T follicular helper cell (primary cell): ENCODE data around the gene ZNF862.

Source experiments
- DNase-seq: peaks from one replicate; pipeline ENCODE4 v3.0.0-alpha.2; 2020; ENCODE audit warnings: low read depth
- total RNA-seq, 2 experiments: gene quantifications; one replicate each; lab custom pipeline; 2026; lab: John Stamatoyannopoulos, UW

ZNF862 gene
- total RNA-seq: 17.3 to 81.6 reads per million in 2 experiments

DNA sequence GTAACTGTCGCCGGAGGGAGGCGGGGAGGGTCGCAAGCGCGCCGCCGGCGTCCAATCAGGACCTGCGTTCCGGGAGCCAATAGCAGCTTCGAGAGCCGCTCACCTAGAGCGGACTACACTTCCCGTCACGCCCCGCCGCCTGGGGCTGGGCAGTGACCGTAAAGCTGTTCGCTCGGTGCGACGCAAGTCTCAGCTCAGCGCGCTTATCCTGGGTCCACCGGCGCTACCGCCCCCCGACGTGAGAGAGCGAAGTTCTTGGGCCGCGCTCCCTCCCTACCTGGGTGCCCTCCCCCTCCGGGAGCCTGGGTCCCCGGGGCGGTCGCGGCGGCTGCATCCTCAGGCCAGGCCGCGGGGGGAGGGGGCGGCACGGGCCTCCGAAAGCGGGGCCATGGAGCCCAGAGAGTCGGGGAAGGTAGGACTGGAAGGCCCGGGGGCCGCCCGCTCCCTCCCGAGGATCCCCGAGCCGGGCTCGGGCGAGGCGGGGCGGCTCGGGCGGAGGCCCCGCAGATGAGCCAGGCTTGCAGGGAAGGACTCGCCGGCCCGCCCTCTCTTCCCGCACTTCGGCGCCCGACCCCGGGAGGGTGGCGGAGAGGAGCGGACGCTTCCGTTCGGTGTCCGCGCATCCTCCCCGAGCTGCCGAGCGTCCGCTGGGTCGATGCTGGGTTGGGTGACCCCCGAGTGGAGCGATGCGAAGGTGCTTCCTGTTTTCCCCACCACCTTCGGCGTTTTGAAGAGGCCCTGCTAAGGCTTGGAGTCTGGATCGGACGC, at the start of gene ZNF862:
TSS of gene ZNF862 (plus strand) at position 152 of the 768 bp plus-strand sequence. CDS start at position 389, 237 bp downstream.
- peak; percentile 95 for DNase-seq

DNA sequence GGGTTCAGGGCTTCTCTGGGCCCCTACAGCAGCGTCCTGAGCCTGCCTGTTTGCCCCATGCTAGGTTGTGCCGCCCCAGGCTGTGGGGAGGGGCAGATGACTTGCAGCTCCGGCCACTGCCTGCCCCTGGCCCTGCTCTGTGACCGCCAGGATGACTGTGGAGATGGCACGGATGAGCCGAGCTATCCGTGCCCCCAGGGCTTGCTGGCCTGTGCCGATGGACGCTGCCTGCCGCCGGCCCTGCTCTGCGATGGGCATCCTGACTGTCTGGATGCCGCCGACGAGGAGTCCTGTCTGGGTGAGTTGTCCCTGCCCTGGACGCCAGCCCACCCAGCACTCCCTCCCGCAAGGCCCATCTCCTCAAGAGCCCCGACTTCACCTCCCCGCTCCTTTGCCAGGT, 49.1 kb upstream of the ZNF862 start:
- DNase-seq: no peak

DNA sequence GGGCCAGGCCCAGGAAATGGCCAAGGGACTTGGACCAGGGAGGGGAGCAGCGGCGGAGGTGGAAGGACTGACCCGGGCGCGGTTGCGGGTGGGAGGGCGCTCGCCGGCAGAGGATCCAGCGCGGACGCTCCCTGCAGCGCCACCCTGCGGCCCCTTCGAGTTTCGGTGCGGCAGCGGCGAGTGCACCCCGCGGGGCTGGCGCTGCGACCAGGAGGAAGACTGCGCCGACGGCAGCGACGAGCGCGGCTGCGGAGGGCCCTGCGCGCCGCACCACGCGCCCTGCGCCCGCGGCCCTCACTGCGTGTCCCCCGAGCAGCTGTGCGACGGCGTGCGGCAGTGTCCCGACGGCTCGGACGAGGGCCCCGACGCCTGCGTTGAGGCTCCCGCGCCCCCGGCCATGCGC, 48.0 kb upstream of the ZNF862 start:
- no peak for DNase-seq

DNA sequence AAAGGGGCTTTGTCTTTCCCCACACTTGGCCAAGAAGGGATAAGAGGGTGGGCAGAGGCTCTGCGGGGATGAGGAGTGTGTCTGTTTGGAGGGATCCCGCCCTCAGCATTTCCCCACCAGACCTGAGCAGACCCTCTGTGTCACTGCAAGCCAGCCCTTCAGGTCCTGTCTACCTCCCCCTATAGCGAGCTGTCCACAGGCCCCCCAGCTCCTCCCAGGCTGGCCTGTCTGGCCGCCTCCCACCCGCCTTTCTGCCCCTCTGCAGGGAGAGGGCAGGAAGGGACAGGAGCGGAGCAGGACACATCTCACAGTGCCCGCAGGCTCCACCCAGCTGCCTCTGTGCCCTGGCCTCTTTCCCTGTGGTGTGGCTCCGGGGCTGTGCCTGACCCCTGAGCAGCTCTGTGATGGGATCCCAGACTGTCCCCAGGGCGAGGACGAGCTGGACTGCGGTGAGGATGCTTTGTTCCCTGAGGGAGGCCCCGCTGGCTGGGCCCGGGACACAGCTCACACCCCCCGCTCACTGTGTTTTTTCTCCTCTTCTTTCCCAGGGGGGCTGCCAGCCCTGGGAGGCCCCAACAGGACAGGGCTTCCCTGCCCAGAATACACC, 47.3 kb upstream of the ZNF862 start:
- no peak for DNase-seq

DNA sequence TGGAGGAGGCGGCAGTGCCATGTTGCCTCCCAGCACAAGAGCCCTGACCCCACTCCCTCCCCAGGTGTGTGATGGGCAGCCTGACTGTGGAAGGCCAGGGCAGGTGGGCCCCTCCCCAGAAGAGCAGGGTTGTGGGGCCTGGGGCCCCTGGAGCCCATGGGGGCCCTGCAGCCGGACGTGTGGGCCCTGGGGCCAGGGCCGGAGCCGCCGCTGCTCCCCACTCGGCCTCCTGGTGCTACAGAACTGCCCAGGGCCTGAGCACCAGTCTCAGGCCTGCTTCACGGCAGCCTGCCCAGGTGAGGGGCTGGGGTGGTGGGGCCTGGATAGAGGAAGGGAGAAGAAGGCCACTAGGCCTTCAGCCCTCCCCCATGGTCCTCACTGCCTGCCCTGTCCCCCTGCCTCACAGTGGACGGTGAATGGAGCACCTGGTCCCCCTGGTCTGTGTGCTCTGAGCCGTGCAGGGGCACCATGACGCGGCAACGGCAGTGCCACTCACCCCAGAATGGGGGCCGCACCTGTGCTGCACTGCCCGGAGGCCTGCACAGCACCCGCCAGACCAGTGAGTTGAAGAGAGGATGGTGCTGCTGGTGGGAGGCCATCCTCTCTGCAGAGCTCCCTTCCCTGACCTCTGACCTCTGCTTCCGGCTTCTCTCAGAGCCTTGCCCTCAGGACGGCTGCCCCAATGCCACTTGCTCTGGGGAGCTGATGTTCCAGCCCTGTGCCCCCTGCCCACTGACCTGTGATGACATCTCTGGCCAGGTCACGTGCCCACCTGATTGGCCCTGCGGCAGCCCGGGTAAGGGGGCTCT, 46.6 kb upstream of the ZNF862 start:
- DNase-seq: no peak

GRCh38 chr7:149792220-149792595, 46.0 kb upstream of the ZNF862 start:
- DNase-seq: no peak

DNA sequence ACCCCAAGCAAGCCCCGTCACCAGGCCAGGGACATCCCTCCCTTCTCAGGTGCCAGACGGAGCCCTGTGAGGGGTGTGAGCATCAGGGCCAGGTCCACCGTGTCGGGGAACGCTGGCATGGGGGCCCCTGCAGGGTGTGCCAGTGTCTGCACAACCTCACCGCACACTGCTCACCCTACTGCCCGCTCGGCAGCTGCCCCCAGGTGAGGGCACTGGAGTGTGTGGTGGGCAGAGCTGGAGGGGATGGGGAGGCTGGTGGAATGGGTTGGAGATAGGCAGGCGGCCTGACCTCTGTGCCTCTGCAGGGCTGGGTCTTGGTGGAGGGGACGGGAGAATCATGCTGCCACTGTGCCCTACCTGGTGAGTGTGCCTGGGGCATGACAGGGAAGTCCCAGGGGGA, 44.9 kb upstream of the ZNF862 start:
- no peak for DNase-seq

DNA sequence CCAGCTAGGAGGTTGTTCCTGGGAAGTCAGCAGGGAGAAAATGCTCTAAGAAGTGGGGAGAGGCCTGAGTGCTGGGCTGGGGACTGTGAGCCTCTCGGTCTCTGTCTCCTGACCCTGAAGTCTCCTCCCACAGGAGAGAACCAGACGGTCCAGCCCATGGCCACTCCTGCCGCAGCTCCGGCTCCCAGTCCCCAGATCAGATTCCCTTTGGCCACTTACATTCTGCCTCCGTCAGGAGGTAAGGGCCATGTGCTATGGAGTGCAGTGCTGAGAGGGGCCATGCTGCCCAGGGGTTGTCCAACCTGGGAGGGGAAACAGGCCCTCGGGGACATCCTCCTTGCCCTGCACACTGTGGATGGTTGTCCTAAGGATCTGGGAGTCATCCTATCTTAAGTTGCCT, 43.5 kb upstream of the ZNF862 start:
- no peak for DNase-seq

DNA sequence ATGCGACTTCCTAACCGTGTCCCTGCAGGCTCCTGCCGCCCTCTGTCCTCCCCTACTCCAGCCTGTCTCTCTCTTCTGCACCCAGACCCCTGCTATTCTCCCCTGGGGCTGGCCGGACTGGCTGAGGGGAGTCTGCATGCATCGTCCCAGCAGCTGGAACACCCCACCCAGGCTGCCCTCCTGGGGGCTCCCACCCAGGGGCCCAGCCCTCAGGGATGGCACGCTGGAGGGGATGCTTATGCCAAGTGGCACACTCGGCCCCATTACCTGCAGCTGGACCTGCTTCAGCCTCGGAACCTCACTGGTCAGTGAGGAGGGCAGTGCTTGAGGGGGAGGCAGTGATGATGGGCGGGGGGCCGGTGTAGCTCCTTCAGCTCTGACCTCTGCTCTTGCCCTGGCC, 43.0 kb upstream of the ZNF862 start:
- no peak for DNase-seq

DNA sequence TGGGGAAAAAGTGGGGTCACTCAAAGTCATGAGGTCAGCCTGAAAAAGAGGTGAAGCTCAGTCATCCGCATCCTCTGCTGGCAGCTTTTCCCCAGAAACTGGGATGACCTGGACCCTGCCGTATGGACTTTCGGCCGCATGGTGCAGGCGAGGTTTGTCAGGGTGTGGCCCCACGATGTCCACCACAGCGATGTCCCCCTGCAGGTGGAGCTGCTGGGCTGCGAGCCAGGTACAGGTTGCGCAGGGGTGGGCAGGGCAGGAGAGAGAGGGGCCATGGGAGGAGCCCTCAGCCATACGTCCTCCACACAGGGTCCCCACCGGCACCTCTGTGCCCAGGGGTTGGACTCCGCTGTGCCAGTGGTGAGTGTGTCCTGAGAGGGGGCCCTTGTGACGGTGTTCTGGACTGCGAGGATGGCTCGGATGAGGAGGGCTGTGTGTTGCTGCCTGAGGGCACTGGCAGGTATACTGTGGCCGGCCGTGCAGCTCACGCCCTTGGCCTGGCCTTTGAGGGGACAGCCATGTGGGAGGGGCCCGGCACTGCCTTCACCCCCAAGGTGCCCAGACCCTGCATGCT, 41.8 kb upstream of the ZNF862 start:
- DNase-seq: no peak

GRCh38 chr7:149797771-149798170, 40.4 kb upstream of the ZNF862 start:
- DNase-seq: no peak

DNA sequence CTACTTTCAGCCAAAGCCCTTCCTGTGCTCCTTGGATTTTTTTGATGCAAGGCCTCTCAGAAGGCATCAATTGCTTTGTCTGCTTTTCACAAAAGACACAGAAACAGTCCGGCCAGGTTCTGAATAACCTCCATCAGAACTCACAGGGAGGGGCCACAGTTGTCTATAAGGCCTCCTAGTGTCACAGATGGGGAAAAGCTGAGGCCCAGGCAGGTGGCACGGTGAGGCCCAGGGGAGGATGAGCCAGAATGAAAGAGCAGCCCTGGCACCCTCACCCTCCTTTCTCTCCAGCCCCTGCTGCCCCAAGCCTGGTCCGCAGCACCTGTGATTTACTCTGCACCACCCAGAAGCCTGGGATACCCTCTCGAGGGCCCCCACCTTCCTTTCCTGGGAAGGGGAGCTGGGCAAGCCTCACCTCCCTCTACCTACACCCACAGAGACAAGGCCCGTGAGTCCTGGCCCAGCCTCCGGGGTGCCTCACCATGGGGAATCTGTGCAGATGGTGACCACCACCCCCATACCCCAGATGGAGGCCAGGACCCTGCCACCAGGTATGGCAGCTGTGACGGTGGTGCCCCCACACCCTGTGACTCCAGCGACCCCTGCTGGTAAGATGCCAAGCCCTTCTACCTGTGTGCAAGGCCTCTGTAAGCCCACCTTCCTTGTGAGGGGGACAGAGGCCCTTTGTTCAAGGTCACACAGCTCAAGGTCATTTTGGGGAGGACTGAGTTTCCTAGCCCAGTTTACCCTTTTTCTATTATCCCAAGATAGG, 38.6 kb upstream of the ZNF862 start:
- peak; percentile 57 for DNase-seq

GRCh38 chr7:149800169-149800555, 38.0 kb upstream of the ZNF862 start:
- no peak for DNase-seq

DNA sequence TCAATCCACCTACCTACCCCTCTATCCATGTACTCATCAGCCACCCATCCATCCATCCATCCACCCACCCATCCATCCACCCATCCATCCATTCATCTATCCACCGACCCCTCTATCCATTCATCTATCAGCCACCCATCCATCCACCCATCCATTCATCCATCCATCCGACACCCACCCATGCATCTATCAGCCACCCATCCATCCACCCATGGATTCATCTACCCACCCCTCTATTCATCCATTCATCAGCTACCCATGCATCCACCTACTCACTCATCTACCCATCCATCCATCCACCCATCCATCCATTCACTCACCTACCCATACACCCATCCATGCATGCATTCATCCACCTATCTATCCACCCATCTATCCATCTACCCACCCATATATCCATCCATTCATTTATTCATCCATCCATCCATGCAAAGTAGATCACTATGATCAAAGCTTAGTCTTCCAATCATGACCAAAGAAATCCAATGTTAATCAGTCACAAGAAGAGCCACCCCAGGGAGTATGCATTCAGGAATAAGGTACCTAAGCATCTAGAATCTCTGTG, 37.1 kb upstream of the ZNF862 start:
- no peak for DNase-seq

- no peak for DNase-seq
These were observed 36.4 kb upstream of the ZNF862 start for GRCh38 chr7:149801816-149802215.

DNA sequence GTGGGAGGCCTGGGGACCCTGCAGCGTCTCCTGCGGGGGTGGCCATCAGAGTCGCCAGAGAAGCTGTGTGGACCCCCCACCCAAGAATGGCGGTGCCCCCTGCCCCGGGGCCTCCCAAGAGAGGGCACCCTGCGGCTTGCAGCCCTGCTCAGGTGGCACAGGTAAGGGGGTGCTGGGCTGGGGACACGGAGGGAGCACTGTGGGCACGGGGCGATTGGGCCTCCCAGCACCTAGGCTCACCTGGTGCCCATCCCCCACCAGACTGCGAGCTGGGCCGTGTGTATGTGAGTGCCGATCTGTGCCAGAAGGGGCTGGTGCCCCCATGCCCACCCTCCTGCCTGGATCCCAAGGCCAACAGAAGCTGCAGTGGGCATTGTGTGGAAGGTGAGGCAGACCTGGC, 35.2 kb upstream of the ZNF862 start:
- DNase-seq: no peak

DNA sequence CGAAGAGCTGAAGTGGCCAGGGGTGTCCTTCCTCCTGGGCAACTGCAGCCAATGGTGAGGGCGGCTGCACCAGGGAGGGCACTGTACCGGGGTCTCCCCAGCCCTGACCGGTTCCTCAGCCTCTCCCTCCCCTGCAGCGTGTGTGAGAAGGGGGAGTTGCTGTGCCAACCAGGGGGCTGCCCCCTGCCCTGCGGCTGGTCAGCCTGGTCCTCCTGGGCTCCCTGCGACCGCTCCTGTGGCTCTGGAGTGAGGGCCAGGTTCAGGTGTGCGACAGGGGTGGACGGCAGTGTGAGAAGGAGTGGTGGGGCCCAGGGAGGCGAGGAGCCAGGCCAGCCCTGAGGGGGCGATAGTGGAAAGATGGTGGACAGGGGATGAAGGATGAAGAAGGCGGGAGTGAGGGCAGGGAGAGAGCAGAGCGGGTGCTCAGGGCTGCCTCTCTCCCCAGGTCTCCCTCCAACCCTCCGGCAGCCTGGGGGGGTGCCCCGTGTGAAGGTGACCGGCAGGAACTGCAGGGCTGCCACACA, 34.6 kb upstream of the ZNF862 start:
- no peak for DNase-seq

DNA sequence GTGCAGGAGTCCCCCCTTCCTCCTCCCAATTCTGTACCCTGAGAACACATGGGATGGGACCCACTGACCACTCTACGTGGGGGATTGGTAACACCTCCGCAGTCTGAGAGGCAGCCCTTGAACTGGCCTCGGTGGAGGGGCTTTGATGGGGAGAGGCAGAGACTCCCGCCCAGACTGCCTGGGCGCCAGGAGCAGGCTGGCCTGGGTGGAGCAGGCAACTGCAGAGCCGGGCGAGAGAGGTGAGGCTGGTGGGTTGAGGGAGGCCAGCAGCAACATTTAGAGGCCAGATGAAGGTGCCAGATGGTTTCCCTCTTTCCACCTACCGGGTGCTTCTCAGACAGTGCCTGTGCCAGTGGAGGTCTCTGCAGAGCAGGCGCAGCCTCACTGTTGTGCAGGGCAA, 34.1 kb upstream of the ZNF862 start:
- DNase-seq: no peak

GRCh38 chr7:149806726-149807125, 31.4 kb upstream of the ZNF862 start:
- DNase-seq: no peak

- no peak for DNase-seq
These were observed 29.9 kb upstream of the ZNF862 start for GRCh38 chr7:149808311-149808710.

DNA sequence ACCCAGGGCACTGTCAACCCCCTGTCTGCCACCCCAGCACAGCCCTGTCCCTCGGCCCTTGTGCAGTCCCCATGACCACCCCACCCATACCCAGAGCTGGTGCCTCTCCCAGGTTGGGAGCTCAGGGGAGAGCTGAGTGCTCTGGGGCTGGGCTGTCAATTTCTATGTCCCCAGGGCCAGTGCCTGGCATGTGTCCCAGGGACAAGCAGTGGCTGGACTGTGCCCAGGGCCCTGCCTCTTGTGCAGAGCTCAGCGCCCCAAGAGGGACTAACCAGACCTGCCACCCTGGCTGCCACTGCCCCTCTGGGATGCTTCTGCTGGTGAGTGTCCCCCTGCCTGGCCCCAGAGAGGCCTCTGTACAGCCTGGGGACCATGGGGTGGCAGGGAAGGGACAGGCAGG, 29.0 kb upstream of the ZNF862 start:
- DNase-seq: no peak
